ENCODE data around the gene PARD3B. TPM values are rescaled to one million over a fixed set of nuclear protein-coding genes. Genes with fewer than 3 reads are reported as not detected.

Gene PARD3B
- total and polyA plus RNA-seq, 2 experiments from 2014 or later = 3.5 to 4.4 TPM

DNA sequence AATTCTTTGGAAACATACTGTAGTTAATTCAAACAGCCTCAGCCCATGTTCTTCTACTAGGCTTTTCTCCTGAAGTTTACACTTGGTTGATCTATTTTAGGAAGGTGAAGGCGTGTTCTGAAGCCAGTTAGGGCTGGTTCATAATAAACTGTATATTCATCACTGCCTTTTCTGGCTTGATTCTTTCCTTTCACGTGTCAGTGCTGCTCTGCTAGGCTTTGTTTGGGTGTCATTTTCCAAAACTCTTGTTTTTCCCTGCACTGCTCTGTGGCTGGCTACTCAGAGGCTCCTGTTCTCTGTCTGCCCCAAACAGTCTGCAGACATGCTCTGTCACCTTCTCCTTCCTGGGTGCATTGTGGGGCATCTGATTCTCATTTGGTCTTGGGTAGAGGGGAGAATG is 136.1 kb downstream of the PARD3B start:
- no peak for DNase-seq (ENCODE audit: low spot score)
- no peak overlapping the region for H2AFZ ChIP-seq
- no peaks in the 10 kb centered on the region for H3K27me3 ChIP-seq (ENCODE audit: insufficient read depth)
- no peaks in the 10 kb centered on the region for H4K20me1 ChIP-seq (replicated peaks; ENCODE audit: insufficient read depth)
- no peak overlapping the region for H3K27ac ChIP-seq (ENCODE audit: low read depth)
- H3F3A ChIP-seq (replicated peaks; ENCODE audit: low read depth) = no peaks in the 10 kb centered on the region
- H3K4me2 ChIP-seq = no peak overlapping the region
- Mint-ChIP-seq H3K36me3 (ENCODE audit: low read depth) (no peaks in the 10 kb centered on the region), H3K27me3 (ENCODE audit: insufficient read depth, low read depth, poor library complexity) (no peaks in the 10 kb centered on the region), H3K9me3 (no peaks in the 10 kb centered on the region; the same call in 2 of the 3 replicates), H3K27ac (0 out of 2 replicates have a peak overlapping the region, but pooled peaks have one; percentile 2), H3K4me3 (no peak overlapping the region), H3K4me1 (no peaks in the 10 kb centered on the region; the same call in 2 of the 3 replicates)
- no peaks in the 10 kb centered on the region for H3K4me1 ChIP-seq (ENCODE audit: insufficient read depth)
- H3K9me2 ChIP-seq (ENCODE audit: insufficient read depth) = no peaks in the 10 kb centered on the region
- TF ChIP-seq, protein P1, sequence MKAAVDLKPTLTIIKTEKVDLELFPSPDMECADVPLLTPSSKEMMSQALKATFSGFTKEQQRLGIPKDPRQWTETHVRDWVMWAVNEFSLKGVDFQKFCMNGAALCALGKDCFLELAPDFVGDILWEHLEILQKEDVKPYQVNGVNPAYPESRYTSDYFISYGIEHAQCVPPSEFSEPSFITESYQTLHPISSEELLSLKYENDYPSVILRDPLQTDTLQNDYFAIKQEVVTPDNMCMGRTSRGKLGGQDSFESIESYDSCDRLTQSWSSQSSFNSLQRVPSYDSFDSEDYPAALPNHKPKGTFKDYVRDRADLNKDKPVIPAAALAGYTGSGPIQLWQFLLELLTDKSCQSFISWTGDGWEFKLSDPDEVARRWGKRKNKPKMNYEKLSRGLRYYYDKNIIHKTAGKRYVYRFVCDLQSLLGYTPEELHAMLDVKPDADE (IDR thresholded peaks at IDR 0.05) = no peak
- TF ChIP-seq ZNF114 (CRISPR knock-in tag; IDR thresholded peaks at IDR 0.05) (no peak), STAT1 (IDR thresholded peaks at IDR 0.05; ENCODE audit: unreplicated experiment) (no peak), POLR2AphosphoS5 (IDR thresholded peaks at IDR 0.05; ENCODE audit: low read depth) (no peak), EZH2 (IDR thresholded peaks at IDR 0.05; ENCODE audit: low read depth, unreplicated experiment) (no peak), EZH2phosphoT487 (IDR thresholded peaks at IDR 0.05; ENCODE audit: unreplicated experiment) (no peak), NANOG (IDR thresholded peaks at IDR 0.05; ENCODE audit: borderline replicate concordance) (no peak), JUNB (IDR thresholded peaks at IDR 0.05; ENCODE audit: unreplicated experiment) (no peak), ZNF331 (CRISPR knock-in tag; IDR thresholded peaks at IDR 0.05; ENCODE audit: low read depth) (no peak), CREB1 (CRISPR knock-in tag; IDR thresholded peaks at IDR 0.05; ENCODE audit: low read depth) (no peak)
- TF ChIP-seq, protein P2, sequence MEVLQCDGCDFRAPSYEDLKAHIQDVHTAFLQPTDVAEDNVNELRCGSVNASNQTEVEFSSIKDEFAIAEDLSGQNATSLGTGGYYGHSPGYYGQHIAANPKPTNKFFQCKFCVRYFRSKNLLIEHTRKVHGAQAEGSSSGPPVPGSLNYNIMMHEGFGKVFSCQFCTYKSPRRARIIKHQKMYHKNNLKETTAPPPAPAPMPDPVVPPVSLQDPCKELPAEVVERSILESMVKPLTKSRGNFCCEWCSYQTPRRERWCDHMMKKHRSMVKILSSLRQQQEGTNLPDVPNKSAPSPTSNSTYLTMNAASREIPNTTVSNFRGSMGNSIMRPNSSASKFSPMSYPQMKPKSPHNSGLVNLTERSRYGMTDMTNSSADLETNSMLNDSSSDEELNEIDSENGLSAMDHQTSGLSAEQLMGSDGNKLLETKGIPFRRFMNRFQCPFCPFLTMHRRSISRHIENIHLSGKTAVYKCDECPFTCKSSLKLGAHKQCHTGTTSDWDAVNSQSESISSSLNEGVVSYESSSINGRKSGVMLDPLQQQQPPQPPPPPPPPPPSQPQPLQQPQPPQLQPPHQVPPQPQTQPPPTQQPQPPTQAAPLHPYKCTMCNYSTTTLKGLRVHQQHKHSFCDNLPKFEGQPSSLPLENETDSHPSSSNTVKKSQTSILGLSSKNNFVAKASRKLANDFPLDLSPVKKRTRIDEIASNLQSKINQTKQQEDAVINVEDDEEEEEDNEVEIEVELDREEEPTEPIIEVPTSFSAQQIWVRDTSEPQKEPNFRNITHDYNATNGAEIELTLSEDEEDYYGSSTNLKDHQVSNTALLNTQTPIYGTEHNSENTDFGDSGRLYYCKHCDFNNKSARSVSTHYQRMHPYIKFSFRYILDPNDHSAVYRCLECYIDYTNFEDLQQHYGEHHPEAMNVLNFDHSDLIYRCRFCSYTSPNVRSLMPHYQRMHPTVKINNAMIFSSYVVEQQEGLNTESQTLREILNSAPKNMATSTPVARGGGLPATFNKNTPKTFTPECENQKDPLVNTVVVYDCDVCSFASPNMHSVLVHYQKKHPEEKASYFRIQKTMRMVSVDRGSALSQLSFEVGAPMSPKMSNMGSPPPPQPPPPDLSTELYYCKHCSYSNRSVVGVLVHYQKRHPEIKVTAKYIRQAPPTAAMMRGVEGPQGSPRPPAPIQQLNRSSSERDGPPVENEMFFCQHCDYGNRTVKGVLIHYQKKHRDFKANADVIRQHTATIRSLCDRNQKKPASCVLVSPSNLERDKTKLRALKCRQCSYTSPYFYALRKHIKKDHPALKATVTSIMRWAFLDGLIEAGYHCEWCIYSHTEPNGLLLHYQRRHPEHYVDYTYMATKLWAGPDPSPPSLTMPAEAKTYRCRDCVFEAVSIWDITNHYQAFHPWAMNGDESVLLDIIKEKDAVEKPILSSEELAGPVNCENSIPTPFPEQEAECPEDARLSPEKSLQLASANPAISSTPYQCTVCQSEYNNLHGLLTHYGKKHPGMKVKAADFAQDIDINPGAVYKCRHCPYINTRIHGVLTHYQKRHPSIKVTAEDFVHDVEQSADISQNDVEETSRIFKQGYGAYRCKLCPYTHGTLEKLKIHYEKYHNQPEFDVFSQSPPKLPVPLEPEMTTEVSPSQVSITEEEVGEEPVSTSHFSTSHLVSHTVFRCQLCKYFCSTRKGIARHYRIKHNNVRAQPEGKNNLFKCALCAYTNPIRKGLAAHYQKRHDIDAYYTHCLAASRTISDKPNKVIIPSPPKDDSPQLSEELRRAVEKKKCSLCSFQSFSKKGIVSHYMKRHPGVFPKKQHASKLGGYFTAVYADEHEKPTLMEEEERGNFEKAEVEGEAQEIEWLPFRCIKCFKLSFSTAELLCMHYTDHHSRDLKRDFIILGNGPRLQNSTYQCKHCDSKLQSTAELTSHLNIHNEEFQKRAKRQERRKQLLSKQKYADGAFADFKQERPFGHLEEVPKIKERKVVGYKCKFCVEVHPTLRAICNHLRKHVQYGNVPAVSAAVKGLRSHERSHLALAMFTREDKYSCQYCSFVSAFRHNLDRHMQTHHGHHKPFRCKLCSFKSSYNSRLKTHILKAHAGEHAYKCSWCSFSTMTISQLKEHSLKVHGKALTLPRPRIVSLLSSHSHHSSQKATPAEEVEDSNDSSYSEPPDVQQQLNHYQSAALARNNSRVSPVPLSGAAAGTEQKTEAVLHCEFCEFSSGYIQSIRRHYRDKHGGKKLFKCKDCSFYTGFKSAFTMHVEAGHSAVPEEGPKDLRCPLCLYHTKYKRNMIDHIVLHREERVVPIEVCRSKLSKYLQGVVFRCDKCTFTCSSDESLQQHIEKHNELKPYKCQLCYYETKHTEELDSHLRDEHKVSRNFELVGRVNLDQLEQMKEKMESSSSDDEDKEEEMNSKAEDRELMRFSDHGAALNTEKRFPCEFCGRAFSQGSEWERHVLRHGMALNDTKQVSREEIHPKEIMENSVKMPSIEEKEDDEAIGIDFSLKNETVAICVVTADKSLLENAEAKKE (CRISPR knock-in tag; IDR thresholded peaks at IDR 0.05) = no peak
- TF ChIP-seq, protein P3, sequence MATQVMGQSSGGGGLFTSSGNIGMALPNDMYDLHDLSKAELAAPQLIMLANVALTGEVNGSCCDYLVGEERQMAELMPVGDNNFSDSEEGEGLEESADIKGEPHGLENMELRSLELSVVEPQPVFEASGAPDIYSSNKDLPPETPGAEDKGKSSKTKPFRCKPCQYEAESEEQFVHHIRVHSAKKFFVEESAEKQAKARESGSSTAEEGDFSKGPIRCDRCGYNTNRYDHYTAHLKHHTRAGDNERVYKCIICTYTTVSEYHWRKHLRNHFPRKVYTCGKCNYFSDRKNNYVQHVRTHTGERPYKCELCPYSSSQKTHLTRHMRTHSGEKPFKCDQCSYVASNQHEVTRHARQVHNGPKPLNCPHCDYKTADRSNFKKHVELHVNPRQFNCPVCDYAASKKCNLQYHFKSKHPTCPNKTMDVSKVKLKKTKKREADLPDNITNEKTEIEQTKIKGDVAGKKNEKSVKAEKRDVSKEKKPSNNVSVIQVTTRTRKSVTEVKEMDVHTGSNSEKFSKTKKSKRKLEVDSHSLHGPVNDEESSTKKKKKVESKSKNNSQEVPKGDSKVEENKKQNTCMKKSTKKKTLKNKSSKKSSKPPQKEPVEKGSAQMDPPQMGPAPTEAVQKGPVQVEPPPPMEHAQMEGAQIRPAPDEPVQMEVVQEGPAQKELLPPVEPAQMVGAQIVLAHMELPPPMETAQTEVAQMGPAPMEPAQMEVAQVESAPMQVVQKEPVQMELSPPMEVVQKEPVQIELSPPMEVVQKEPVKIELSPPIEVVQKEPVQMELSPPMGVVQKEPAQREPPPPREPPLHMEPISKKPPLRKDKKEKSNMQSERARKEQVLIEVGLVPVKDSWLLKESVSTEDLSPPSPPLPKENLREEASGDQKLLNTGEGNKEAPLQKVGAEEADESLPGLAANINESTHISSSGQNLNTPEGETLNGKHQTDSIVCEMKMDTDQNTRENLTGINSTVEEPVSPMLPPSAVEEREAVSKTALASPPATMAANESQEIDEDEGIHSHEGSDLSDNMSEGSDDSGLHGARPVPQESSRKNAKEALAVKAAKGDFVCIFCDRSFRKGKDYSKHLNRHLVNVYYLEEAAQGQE (IDR thresholded peaks at IDR 0.05; ENCODE audit: unreplicated experiment) = no peak
- no peak overlapping the region for H3K4me3 ChIP-seq
- no peaks in the 10 kb centered on the region for H3K79me2 ChIP-seq (replicated peaks; ENCODE audit: insufficient read depth)
- H3K36me3 ChIP-seq (ENCODE audit: insufficient read depth) = no peaks in the 10 kb centered on the region
- ATAC-seq = no peak
